ENCODE measurements around the gene LIG3.

DNA sequence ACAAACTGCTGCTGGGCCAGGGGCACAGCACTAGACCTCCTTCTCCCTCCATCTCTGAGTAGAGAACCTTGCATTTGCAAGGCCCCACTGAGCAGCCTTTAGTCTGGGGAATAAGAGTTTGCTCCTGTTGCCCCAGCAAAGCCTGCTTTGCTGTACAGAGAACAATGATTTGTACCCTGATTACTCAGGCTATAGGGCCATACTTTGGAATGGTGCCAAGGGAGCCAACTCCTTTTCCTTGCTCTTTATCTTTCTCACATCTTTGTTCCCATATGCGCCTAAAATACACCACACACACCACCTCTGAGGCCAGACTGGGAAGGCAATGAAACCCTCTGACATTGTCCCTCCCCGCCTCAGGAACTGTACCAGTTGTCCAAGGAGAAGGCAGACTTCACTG, 21.2 kb downstream of the LIG3 start:
- TF ChIP-seq POLR2AphosphoS5 (IDR thresholded peaks at IDR 0.05; ENCODE audit: low read depth) (no peak), EZH2phosphoT487 (IDR thresholded peaks at IDR 0.05; ENCODE audit: unreplicated experiment) (no peak), EZH2 (IDR thresholded peaks at IDR 0.05; ENCODE audit: low read depth, unreplicated experiment) (no peak), CREB1 (CRISPR knock-in tag; IDR thresholded peaks at IDR 0.05; ENCODE audit: low read depth) (no peak), ZNF331 (CRISPR knock-in tag; IDR thresholded peaks at IDR 0.05; ENCODE audit: low read depth) (no peak)
- TF ChIP-seq, protein P1, sequence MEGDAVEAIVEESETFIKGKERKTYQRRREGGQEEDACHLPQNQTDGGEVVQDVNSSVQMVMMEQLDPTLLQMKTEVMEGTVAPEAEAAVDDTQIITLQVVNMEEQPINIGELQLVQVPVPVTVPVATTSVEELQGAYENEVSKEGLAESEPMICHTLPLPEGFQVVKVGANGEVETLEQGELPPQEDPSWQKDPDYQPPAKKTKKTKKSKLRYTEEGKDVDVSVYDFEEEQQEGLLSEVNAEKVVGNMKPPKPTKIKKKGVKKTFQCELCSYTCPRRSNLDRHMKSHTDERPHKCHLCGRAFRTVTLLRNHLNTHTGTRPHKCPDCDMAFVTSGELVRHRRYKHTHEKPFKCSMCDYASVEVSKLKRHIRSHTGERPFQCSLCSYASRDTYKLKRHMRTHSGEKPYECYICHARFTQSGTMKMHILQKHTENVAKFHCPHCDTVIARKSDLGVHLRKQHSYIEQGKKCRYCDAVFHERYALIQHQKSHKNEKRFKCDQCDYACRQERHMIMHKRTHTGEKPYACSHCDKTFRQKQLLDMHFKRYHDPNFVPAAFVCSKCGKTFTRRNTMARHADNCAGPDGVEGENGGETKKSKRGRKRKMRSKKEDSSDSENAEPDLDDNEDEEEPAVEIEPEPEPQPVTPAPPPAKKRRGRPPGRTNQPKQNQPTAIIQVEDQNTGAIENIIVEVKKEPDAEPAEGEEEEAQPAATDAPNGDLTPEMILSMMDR (conservative IDR thresholded peaks at IDR 0.05; ENCODE audit: low read depth in 2 of 2), result no peak
- TF ChIP-seq, protein P2, sequence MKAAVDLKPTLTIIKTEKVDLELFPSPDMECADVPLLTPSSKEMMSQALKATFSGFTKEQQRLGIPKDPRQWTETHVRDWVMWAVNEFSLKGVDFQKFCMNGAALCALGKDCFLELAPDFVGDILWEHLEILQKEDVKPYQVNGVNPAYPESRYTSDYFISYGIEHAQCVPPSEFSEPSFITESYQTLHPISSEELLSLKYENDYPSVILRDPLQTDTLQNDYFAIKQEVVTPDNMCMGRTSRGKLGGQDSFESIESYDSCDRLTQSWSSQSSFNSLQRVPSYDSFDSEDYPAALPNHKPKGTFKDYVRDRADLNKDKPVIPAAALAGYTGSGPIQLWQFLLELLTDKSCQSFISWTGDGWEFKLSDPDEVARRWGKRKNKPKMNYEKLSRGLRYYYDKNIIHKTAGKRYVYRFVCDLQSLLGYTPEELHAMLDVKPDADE (IDR thresholded peaks at IDR 0.05), result no peak
- TF ChIP-seq, protein P3, sequence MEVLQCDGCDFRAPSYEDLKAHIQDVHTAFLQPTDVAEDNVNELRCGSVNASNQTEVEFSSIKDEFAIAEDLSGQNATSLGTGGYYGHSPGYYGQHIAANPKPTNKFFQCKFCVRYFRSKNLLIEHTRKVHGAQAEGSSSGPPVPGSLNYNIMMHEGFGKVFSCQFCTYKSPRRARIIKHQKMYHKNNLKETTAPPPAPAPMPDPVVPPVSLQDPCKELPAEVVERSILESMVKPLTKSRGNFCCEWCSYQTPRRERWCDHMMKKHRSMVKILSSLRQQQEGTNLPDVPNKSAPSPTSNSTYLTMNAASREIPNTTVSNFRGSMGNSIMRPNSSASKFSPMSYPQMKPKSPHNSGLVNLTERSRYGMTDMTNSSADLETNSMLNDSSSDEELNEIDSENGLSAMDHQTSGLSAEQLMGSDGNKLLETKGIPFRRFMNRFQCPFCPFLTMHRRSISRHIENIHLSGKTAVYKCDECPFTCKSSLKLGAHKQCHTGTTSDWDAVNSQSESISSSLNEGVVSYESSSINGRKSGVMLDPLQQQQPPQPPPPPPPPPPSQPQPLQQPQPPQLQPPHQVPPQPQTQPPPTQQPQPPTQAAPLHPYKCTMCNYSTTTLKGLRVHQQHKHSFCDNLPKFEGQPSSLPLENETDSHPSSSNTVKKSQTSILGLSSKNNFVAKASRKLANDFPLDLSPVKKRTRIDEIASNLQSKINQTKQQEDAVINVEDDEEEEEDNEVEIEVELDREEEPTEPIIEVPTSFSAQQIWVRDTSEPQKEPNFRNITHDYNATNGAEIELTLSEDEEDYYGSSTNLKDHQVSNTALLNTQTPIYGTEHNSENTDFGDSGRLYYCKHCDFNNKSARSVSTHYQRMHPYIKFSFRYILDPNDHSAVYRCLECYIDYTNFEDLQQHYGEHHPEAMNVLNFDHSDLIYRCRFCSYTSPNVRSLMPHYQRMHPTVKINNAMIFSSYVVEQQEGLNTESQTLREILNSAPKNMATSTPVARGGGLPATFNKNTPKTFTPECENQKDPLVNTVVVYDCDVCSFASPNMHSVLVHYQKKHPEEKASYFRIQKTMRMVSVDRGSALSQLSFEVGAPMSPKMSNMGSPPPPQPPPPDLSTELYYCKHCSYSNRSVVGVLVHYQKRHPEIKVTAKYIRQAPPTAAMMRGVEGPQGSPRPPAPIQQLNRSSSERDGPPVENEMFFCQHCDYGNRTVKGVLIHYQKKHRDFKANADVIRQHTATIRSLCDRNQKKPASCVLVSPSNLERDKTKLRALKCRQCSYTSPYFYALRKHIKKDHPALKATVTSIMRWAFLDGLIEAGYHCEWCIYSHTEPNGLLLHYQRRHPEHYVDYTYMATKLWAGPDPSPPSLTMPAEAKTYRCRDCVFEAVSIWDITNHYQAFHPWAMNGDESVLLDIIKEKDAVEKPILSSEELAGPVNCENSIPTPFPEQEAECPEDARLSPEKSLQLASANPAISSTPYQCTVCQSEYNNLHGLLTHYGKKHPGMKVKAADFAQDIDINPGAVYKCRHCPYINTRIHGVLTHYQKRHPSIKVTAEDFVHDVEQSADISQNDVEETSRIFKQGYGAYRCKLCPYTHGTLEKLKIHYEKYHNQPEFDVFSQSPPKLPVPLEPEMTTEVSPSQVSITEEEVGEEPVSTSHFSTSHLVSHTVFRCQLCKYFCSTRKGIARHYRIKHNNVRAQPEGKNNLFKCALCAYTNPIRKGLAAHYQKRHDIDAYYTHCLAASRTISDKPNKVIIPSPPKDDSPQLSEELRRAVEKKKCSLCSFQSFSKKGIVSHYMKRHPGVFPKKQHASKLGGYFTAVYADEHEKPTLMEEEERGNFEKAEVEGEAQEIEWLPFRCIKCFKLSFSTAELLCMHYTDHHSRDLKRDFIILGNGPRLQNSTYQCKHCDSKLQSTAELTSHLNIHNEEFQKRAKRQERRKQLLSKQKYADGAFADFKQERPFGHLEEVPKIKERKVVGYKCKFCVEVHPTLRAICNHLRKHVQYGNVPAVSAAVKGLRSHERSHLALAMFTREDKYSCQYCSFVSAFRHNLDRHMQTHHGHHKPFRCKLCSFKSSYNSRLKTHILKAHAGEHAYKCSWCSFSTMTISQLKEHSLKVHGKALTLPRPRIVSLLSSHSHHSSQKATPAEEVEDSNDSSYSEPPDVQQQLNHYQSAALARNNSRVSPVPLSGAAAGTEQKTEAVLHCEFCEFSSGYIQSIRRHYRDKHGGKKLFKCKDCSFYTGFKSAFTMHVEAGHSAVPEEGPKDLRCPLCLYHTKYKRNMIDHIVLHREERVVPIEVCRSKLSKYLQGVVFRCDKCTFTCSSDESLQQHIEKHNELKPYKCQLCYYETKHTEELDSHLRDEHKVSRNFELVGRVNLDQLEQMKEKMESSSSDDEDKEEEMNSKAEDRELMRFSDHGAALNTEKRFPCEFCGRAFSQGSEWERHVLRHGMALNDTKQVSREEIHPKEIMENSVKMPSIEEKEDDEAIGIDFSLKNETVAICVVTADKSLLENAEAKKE (CRISPR knock-in tag; IDR thresholded peaks at IDR 0.05), result no peak
